Effector CD4-positive, alpha-beta T cell (primary cell): ENCODE data around the gene ZNF146.
"Not testable (repeated sequence)": the region's sequence is repeated elsewhere in the genome, so short reads cannot be mapped to it uniquely, and the experiment has no call there.

ENCODE experiments used
- DNase-seq: peaks from one replicate; pipeline ENCODE4 v3.0.0-alpha.2; 2020

The ZNF146 gene

GRCh38 chr19:36236304-36236945, 21.5 kb downstream of the ZNF146 start:
- DNase-seq = no peak

GRCh38 chr19:36236946-36237310, 22.0 kb downstream of the ZNF146 start:
- DNase-seq = no peak

GRCh38 chr19:36244066-36244465, 29.2 kb downstream of the ZNF146 start:
- no peak for DNase-seq

GRCh38 chr19:36245210-36246005, 30.5 kb downstream of the ZNF146 start:
- DNase-seq = no peak

GRCh38 chr19:36246006-36246481, 31.1 kb downstream of the ZNF146 start:
- no peak for DNase-seq

GRCh38 chr19:36252047-36252446, 37.1 kb downstream of the ZNF146 start:
- no peak for DNase-seq

GRCh38 chr19:36254848-36255247, 39.9 kb downstream of the ZNF146 start:
- no peak for DNase-seq

GRCh38 chr19:36255316-36255715, 40.4 kb downstream of the ZNF146 start:
- no peak for DNase-seq

GRCh38 chr19:36256064-36256463, 41.2 kb downstream of the ZNF146 start:
- DNase-seq = no peak

GRCh38 chr19:36256853-36257519, 42.1 kb downstream of the ZNF146 start:
- no peak for DNase-seq

- DNase-seq = no peak
Measured at GRCh38 chr19:36257520-36257876, 42.6 kb downstream of the ZNF146 start.

- DNase-seq = no peak
Measured at GRCh38 chr19:36258028-36258875, 43.3 kb downstream of the ZNF146 start.

GRCh38 chr19:36259211-36259610, 44.3 kb downstream of the ZNF146 start:
- DNase-seq = no peak

- DNase-seq = no peak
Measured at GRCh38 chr19:36265064-36265463, 50.2 kb downstream of the ZNF146 start.

GRCh38 chr19:36265856-36266374, 51.0 kb downstream of the ZNF146 start:
- DNase-seq = no peak

GRCh38 chr19:36266375-36266961, 51.6 kb downstream of the ZNF146 start:
- no peak for DNase-seq

- no peak for DNase-seq
Measured at GRCh38 chr19:36267061-36267845, 52.3 kb downstream of the ZNF146 start.

- DNase-seq = not testable (repeated sequence)
Measured at GRCh38 chr19:36268081-36268480, 53.2 kb downstream of the ZNF146 start.

- DNase-seq = not testable (repeated sequence)
Measured at GRCh38 chr19:36268591-36268990, 53.7 kb downstream of the ZNF146 start.

GRCh38 chr19:36269295-36269694, 54.4 kb downstream of the ZNF146 start:
- not testable (repeated sequence) for DNase-seq
